GM12801 (cell line): Measurements from ENCODE around the gene KCNK7.

Experiments
- CTCF ChIP-seq: IDR thresholded peaks from one replicate; pipeline ENCODE4 v1.5.1; 2011; ENCODE audit warnings: control low read depth; ENCODE audit not compliant: insufficient read length; ENCODE audit errors: extremely low read depth

KCNK7 gene

DNA sequence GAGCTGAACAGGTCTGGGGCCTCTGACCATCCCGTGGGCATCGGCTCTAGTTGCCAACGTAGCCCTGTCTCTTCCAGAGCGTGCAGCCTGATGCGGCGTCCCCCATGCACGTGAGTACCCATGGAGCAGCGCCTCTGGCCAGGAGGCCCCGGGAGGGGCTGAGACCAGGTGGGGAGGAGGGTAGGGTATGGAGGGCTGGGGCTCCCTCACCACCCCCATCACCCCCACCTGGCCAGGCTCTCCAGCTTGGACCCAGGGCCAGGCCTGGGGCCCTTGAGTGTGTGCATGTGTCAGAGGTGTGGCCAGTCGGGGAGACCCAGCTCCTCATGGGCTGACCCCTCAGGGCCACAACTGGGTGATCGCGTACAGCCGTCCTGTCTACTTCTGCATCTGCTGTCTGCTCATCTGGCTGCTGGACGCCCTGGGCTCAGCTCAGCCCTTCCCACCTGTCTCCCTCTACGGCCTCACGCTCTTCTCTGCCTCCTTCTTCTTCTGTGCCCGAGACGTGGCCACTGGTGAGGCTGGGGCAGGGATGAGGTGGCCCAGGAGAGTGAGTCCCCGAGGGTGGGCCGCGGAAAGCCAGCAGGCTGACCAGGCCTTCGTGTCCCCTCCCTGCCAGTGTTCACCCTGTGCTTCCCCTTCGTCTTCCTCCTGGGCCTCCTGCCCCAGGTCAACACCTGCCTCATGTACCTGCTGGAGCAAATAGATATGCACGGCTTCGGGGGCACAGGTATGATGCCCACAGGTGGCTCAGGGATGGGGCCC, 28.4 kb upstream of the KCNK7 start:
- TF ChIP-seq CTCF, result no peak

DNA sequence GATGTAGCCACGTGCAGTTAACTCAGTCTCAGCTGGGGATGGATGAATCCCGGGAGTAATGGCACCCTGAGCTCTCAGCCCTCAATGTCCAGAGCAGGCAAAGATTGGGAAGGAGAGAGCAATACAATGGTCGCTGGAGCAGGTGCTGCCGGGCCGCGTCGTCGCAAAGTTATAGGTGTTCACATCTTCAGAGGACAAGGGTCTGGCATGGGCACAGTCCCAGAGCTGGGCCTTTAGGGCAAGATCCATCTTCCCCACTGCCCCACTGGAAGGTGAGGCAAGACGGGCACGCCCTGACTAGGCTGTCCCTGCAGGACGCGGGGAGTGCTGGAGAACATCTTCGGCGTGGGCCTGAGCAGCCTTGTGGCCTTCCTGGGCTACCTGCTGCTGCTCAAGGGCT, 27.6 kb upstream of the KCNK7 start:
- TF ChIP-seq CTCF, result no peak

GRCh38 chr11:65622011-65622410, 26.4 kb upstream of the KCNK7 start:
- TF ChIP-seq CTCF, result no peak

DNA sequence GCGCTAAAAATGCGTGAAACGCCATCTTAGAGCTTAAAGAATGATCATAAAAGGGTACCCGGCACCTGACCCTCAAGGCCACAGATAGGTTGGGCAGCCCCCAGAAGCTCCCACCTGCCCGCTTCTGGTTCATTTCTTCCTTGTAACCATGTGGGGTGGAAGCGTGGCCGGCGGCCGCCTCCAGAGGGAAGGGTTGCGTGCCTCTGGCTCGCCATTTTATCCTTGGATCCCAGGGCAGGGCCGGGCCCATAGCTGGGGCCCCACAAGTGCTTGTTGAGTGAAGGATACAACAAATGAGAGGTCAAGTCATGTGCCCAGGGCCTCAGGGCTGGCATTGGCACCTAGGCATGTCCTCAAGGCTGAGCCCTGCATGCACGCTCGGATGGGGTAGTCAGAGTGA, 25.9 kb upstream of the KCNK7 start:
- no peak for TF ChIP-seq CTCF

- no peak for TF ChIP-seq CTCF
These were observed 25.1 kb upstream of the KCNK7 start for GRCh38 chr11:65620666-65621065.

DNA sequence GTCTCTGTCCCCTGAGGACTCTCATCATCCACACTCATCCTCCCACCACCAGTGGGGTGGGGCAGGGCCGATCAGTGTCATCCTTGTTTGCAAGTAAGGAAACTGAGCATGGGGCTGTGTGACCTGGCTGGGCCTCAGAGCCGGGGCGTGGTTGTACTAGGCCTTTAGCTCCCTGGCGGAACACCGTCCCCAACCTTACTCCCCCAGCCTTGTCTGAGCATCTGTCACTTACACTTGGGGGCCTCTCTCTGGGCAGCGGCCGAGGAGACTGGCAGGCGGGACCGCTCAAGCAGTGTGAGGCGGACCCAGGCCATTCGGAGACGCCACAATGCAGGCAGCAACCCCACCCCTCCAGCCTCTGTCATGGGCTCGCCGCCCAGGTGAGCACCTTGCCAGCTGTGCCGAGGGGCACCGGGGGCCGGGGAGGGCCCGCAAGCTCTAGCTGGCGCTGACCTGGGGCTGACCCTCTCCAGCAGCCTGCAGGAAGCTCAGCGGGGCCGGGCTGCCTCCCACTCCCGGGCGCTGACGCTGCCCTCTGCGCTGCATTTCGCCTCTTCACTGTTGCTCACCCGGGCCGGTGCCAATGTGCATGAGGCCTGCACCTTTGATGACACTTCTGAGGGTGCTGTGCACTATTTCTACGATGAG, 23.8 kb upstream of the KCNK7 start:
- no peak for TF ChIP-seq CTCF

DNA sequence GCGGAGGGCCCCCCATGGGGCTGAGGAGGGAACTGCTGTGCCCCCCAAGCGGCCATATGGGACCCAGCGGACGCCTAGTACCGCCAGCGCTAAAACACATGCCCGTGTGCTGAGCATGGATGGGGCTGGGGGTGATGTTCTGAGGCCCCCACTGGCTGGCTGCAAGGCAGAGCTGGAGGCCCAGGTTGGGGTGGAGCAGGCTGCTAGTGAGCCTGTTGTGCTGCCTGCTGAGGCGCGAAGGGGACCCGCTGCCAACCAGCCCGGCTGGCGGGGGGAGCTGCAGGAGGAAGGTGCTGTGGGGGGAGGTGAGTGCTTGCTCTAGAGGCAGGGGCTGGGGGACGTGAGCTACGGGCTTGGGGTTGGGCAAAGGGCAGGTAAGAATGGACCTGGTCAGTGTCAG, 23.2 kb upstream of the KCNK7 start:
- TF ChIP-seq CTCF, result no peak
